Cortex of kidney (tissue), 1 donor: ENCODE data around the gene CLK4.

Experiments
- DNase-seq: peaks from one replicate; lab custom pipeline; 2025; lab: John Stamatoyannopoulos, UW

Gene CLK4

GRCh38 chr5:178626484-178627258, at the start of gene CLK4:
CLK4 (minus strand) TSS chr5:178627050; CDS start chr5:178623416, 3,634 bp downstream.
- no peak for DNase-seq

GRCh38 chr5:178675922-178676321, 49.1 kb upstream of the CLK4 start:
- DNase-seq, result no peak

GRCh38 chr5:178674334-178674733, 47.5 kb upstream of the CLK4 start:
- DNase-seq, result no peak

GRCh38 chr5:178673801-178674295, 47.0 kb upstream of the CLK4 start:
- no peak for DNase-seq

- DNase-seq, result no peak
Measured at GRCh38 chr5:178672630-178673029, 45.8 kb upstream of the CLK4 start.

- DNase-seq, result no peak
Measured at GRCh38 chr5:178671602-178672144, 44.8 kb upstream of the CLK4 start.

- DNase-seq, result no peak
Measured at GRCh38 chr5:178670351-178670885, 43.6 kb upstream of the CLK4 start.

GRCh38 chr5:178668579-178668978, 41.7 kb upstream of the CLK4 start:
- no peak for DNase-seq

GRCh38 chr5:178667688-178668087, 40.8 kb upstream of the CLK4 start:
- no peak for DNase-seq

- DNase-seq, result no peak
Measured at GRCh38 chr5:178667101-178667500, 40.3 kb upstream of the CLK4 start.

GRCh38 chr5:178664141-178664540, 37.3 kb upstream of the CLK4 start:
- DNase-seq, result no peak

GRCh38 chr5:178662541-178662860, 35.7 kb upstream of the CLK4 start:
- no peak for DNase-seq

GRCh38 chr5:178661836-178662540, 35.1 kb upstream of the CLK4 start:
- DNase-seq, result no peak

- DNase-seq, result no peak
Measured at GRCh38 chr5:178651046-178651810, 24.4 kb upstream of the CLK4 start.

- no peak for DNase-seq
Measured at GRCh38 chr5:178650214-178650613, 23.4 kb upstream of the CLK4 start.

GRCh38 chr5:178649580-178649979, 22.7 kb upstream of the CLK4 start:
- DNase-seq, result no peak

GRCh38 chr5:178644826-178645545, 18.1 kb upstream of the CLK4 start:
- DNase-seq, result no peak

GRCh38 chr5:178642351-178642909, 15.6 kb upstream of the CLK4 start:
- DNase-seq, result no peak

GRCh38 chr5:178641711-178642110, 14.9 kb upstream of the CLK4 start:
- DNase-seq, result no peak

GRCh38 chr5:178640331-178641045, 13.6 kb upstream of the CLK4 start:
- DNase-seq, result no peak
